ENCODE data around the gene GLS2.

GRCh38 chr12:56517854-56518253 lies 29.9 kb upstream of the GLS2 start:
- no peak for TF ChIP-seq CTCF (IDR thresholded peaks at IDR 0.05; ENCODE audit: insufficient read depth, low read length)
- no peak for TF ChIP-seq POLR2AphosphoS5 (IDR thresholded peaks at IDR 0.05; ENCODE audit: low read depth)
- no peak for TF ChIP-seq REST (IDR thresholded peaks at IDR 0.05; ENCODE audit: insufficient replicate concordance, low read depth)
- TF ChIP-seq GABPA (IDR thresholded peaks at IDR 0.05; ENCODE audit: low read depth), result no peak
- no peak for TF ChIP-seq SPI1 (IDR thresholded peaks at IDR 0.05; ENCODE audit: borderline replicate concordance, low read depth)

Data from HL-60 (cell line).